Hepatocyte (in vitro differentiated cells): Measurements from ENCODE around the gene CC2D2B. TPM values are rescaled to one million over a fixed set of nuclear protein-coding genes. Genes with fewer than 3 reads are reported as not detected.

Source experiments
- DNase-seq: peaks from one replicate; pipeline ENCODE4 v3.0.0-alpha.2; 2016; ENCODE audit warnings: low spot score
- H2AFZ ChIP-seq: fragments of 200-600 bp; sonication (generic); 2 replicates; pipeline ENCODE4 v1.6.0; 2016; ENCODE audit warnings: antibody characterized with exemption, mild to moderate bottlenecking
- H3K27ac ChIP-seq: fragments of 200-600 bp; sonication (generic); 2 replicates; pipeline ENCODE4 v1.5.1; 2016; ENCODE audit warnings: mild to moderate bottlenecking
- H3K27me3 ChIP-seq: fragments of 200-600 bp; sonication (generic); 2 replicates; pipeline ENCODE4 v1.6.1; 2016
- H3K36me3 ChIP-seq: fragments of 200-600 bp; sonication (generic); replicated peaks from 2 replicates; pipeline ENCODE4 v1.5.1; 2016; ENCODE audit warnings: low read depth; ENCODE audit not compliant: insufficient read depth
- H3K4me1 ChIP-seq: fragments of 200-600 bp; sonication (generic); 2 replicates; pipeline ENCODE4 v1.5.1; 2016; ENCODE audit warnings: mild to moderate bottlenecking, moderate library complexity; ENCODE audit not compliant: insufficient read depth
- H3K4me2 ChIP-seq: fragments of 200-600 bp; sonication (generic); 2 replicates; pipeline ENCODE4 v1.6.0; 2016
- H3K4me3 ChIP-seq: fragments of 200-600 bp; sonication (generic); 2 replicates; pipeline ENCODE4 v1.5.1; 2016; ENCODE audit warnings: mild to moderate bottlenecking
- H3K79me2 ChIP-seq: fragments of 200-600 bp; sonication (generic); 2 replicates; pipeline ENCODE4 v1.6.0; 2017; ENCODE audit warnings: mild to moderate bottlenecking
- H3K9me2 ChIP-seq: fragments of 200-600 bp; sonication (generic); replicated peaks from 2 replicates; pipeline ENCODE4 v1.6.0; 2017; ENCODE audit warnings: mild to moderate bottlenecking; ENCODE audit not compliant: insufficient read depth
- H3K9me3 ChIP-seq: fragments of 200-600 bp; sonication (generic); 2 replicates; pipeline ENCODE4 v1.5.1; 2016; ENCODE audit warnings: low read depth, mild to moderate bottlenecking
- H4K20me1 ChIP-seq: fragments of 200-600 bp; sonication (generic); 2 replicates; pipeline ENCODE4 v1.6.0; 2016; ENCODE audit warnings: mild to moderate bottlenecking; ENCODE audit not compliant: insufficient read depth, poor library complexity, severe bottlenecking
- CTCF ChIP-seq: fragments of 200-600 bp; sonication (generic); IDR thresholded peaks from 2 replicates; pipeline ENCODE4 v1.5.1; 2016; ENCODE audit warnings: antibody characterized with exemption, mild to moderate bottlenecking; ENCODE audit not compliant: poor library complexity
- EZH2 ChIP-seq: fragments of 200-600 bp; sonication (generic); IDR thresholded peaks from 2 replicates; pipeline ENCODE4 v1.6.1; 2016; ENCODE audit warnings: antibody characterized with exemption, mild to moderate bottlenecking, borderline replicate concordance
- EZH2phosphoT487 ChIP-seq: fragments of 200-600 bp; sonication (generic); IDR thresholded peaks from one replicate; pipeline ENCODE4 v1.6.1; 2018; ENCODE audit warnings: antibody characterized with exemption, mild to moderate bottlenecking, low read depth, moderate library complexity; ENCODE audit not compliant: unreplicated experiment, severe bottlenecking
- WGBS: methylation state at CpG from one replicate; pipeline ENCODE4 v1.1.6; 2016; ENCODE audit warnings: low lambda C conversion rate; ENCODE audit errors: missing lambda C conversion rate; 5-methylcytosine and 5-hydroxymethylcytosine counted together
- polyA plus RNA-seq: library from polyadenylated mRNA; unstranded; fragments of >200 nt; fragmentation: Nextera tagmentation; extraction: Ambion mirVana; gene quantifications from 2 replicates; pipeline ENCODE4 v1.2.1, GENCODE V29; 2016
- total RNA-seq: library from RNA; depleted of rRNA; stranded (reverse); fragments of >200 nt; gene quantifications from 2 replicates; pipeline ENCODE4 v1.2.3, GENCODE V29; 2014

Gene CC2D2B
- total and polyA plus RNA-seq, 2 experiments from 2014 or later: 0.13 TPM; not detected in 1

- WGBS: 80% methylated on average over 6 of the region's 6 CpGs
- DNase-seq: no peak
- no peak overlapping the region for H2AFZ ChIP-seq
These were observed 13.1 kb downstream of the CC2D2B start for GRCh38 chr10:95920798-95921426.

GRCh38 chr10:95925033-95925432 is 17.3 kb downstream of the CC2D2B start:
- no peaks in the 10 kb centered on the region for H3K4me1 ChIP-seq
- no peak overlapping the region for H3K4me2 ChIP-seq
- H3K36me3 ChIP-seq: no peaks in the 10 kb centered on the region
- DNase-seq: no peak
- WGBS: 81% methylated on average over 3 of the region's 3 CpGs
- no peak for TF ChIP-seq CTCF
- no peak for TF ChIP-seq EZH2phosphoT487
- no peak for TF ChIP-seq EZH2
- no peaks in the 10 kb centered on the region for H3K9me2 ChIP-seq
- no peaks in the 10 kb centered on the region for H3K79me2 ChIP-seq
- H3K27ac ChIP-seq: no peak overlapping the region
- H4K20me1 ChIP-seq: no peaks in the 10 kb centered on the region
- H3K4me3 ChIP-seq: no peak overlapping the region
- H2AFZ ChIP-seq: no peak overlapping the region
- H3K9me3 ChIP-seq: no peaks in the 10 kb centered on the region
- no peaks in the 10 kb centered on the region for H3K27me3 ChIP-seq

More at GRCh38 chr10:95920798-95921426, 13.1 kb downstream of the CC2D2B start:
- Histone ChIP-seq H3K9me2 (no peaks in the 10 kb centered on the region), H3K27me3 (no peaks in the 10 kb centered on the region), H3K4me3 (no peak overlapping the region), H3K79me2 (no peaks in the 10 kb centered on the region), H3K36me3 (no peaks in the 10 kb centered on the region), H3K9me3 (no peaks in the 10 kb centered on the region), H4K20me1 (no peaks in the 10 kb centered on the region), H3K27ac (no peak overlapping the region), H3K4me1 (no peaks in the 10 kb centered on the region), H3K4me2 (no peak overlapping the region)
- no peak for TF ChIP-seq EZH2phosphoT487
- no peak for TF ChIP-seq CTCF
- no peak for TF ChIP-seq EZH2

- no peak for DNase-seq
- TF ChIP-seq EZH2 (no peak), EZH2phosphoT487 (no peak), CTCF (no peak)
- H3K4me1 ChIP-seq: no peaks in the 10 kb centered on the region
- no peaks in the 10 kb centered on the region for H3K36me3 ChIP-seq
- no peaks in the 10 kb centered on the region for H4K20me1 ChIP-seq
- no peak overlapping the region for H3K27ac ChIP-seq
- WGBS: 85% methylated on average over 2 of the region's 2 CpGs
- no peaks in the 10 kb centered on the region for H3K9me3 ChIP-seq
- no peak overlapping the region for H2AFZ ChIP-seq
- no peaks in the 10 kb centered on the region for H3K27me3 ChIP-seq
- no peaks in the 10 kb centered on the region for H3K9me2 ChIP-seq
- no peak overlapping the region for H3K4me2 ChIP-seq
- no peaks in the 10 kb centered on the region for H3K79me2 ChIP-seq
- H3K4me3 ChIP-seq: no peak overlapping the region
These were observed 27.7 kb downstream of the CC2D2B start for GRCh38 chr10:95935429-95935828.

GRCh38 chr10:95941115-95941514 is 33.3 kb downstream of the CC2D2B start:
- Histone ChIP-seq H3K4me1 (no peaks in the 10 kb centered on the region), H3K27me3 (no peaks in the 10 kb centered on the region), H3K79me2 (no peaks in the 10 kb centered on the region), H3K27ac (no peak overlapping the region), H3K9me3 (no peaks in the 10 kb centered on the region), H3K4me3 (no peak overlapping the region), H3K36me3 (no peaks in the 10 kb centered on the region), H2AFZ (no peak overlapping the region), H3K4me2 (no peak overlapping the region), H4K20me1 (no peaks in the 10 kb centered on the region), H3K9me2 (no peaks in the 10 kb centered on the region)
- no peak for DNase-seq
- WGBS: 82% methylated on average over 4 of the region's 4 CpGs
- TF ChIP-seq EZH2: no peak
- no peak for TF ChIP-seq EZH2phosphoT487
- TF ChIP-seq CTCF: no peak
